Gastrocnemius medialis (tissue), 4 donors: ENCODE measurements around the gene FAM167B. TPM values are rescaled to one million over a fixed set of nuclear protein-coding genes. Genes with fewer than 3 reads are reported as not detected.
A peak's percentile ranks its signal among the peaks of the same experiment; 100 is the strongest.

ENCODE experiments used
- ATAC-seq, 2 donors: fragments of 150-250 bp; one replicate each; pipeline ENCODE4 v1.9.1; 2016
- DNase-seq, 2 donors: peaks; one replicate each; pipeline ENCODE4 v3.0.0-alpha.2; 2019
- H3K27ac ChIP-seq, 4 donors: fragments of 200-600 bp; sonication (generic); 1 replicate in 1 of 4; 2 replicates in 3 of 4; pipeline ENCODE4 v1.5.1; 2016 to 2018; ENCODE audit warnings: mild to moderate bottlenecking in 2 of 4, moderate library complexity in 1 of 4
- H3K27me3 ChIP-seq, 3 donors: fragments of 200-600 bp; sonication (generic) in 2 of 3; 1 replicate in 1 of 3; 2 replicates in 2 of 3; pipeline versions ENCODE4 v1.5.1 to v1.6.0; 2016 to 2019; ENCODE audit warnings: mild to moderate bottlenecking in 1 of 3, moderate library complexity in 1 of 3
- H3K36me3 ChIP-seq, 2 donors: fragments of 200-600 bp; sonication (generic) in 1 of 2; one replicate each; pipeline ENCODE4 v1.5.1; 2017 to 2018
- H3K4me1 ChIP-seq, 2 donors: fragments of 200-600 bp; sonication (generic) in 1 of 2; one replicate each; pipeline ENCODE4 v1.5.1; 2016 to 2017; ENCODE audit warnings: mild to moderate bottlenecking in 2 of 2
- H3K4me3 ChIP-seq, 4 donors: fragments of 200-600 bp; sonication (generic) in 3 of 4; 1 replicate in 1 of 4; 2 replicates in 3 of 4; pipeline ENCODE4 v1.5.1; 2016 to 2019; ENCODE audit warnings: mild to moderate bottlenecking in 2 of 4
- H3K9me3 ChIP-seq, 3 donors: fragments of 200-600 bp; sonication (generic) in 2 of 3; 1 replicate in 1 of 3; 2 replicates in 2 of 3; pipeline ENCODE4 v1.5.1; 2016 to 2019
- POLR2A ChIP-seq, 2 donors: fragments of 450-650 bp; IDR thresholded peaks; one replicate each; pipeline ENCODE4 v1.6.1; 2017; ENCODE audit warnings: antibody characterized with exemption in 2 of 2, mild to moderate bottlenecking in 2 of 2, moderate library complexity in 2 of 2
- in situ Hi-C, 4 donors: fragments of 200-750 bp; cut with MboI; loops; one replicate each; pipeline versions ENCODE4 v1.15.0 to v1.8.0; 2017; ENCODE audit warnings: low sequenced_read_pairs in 4 of 4
- intact Hi-C: fragments of 100-400 bp; cut with DNase I; formaldehyde crosslinking; loops from one replicate; pipeline ENCODE4 v1.15.1; 2023; ENCODE audit warnings: low total_unique reads
- total RNA-seq, 4 donors: library from RNA; depleted of rRNA; stranded (reverse); fragments of >200 nt; gene quantifications; one replicate each; pipeline versions ENCODE4 v1.1.0 to v1.2.3, GENCODE V29; 2016
- TF ChIP-seq, protein P1 (sequence below), 5 experiments: fragments of 450-650 bp in 3 of 5; fragments of 200-600 bp in 2 of 5; sonication (generic) in 2 of 5; IDR thresholded peaks in 4 of 5; conservative IDR thresholded peaks in 1 of 5; 1 replicate in 4 of 5; 2 replicates in 1 of 5; pipeline ENCODE4 v1.5.1; 2016 to 2019; ENCODE audit warnings: antibody characterized with exemption in 5 of 5, mild to moderate bottlenecking in 3 of 5, moderate library complexity in 3 of 5

The FAM167B gene
- 1 to 10 TPM; 1.1 to 2.9 (median 2.3) TPM for total RNA-seq

GRCh38 chr1:32246888-32247273 is at the start of gene FAM167B:
Gene FAM167B (plus strand): TSS chr1:32247222. CDS start chr1:32247422, 200 bp downstream.
- H3K4me3 ChIP-seq: peak within 1 kb of the TSS in 1 of 4 donors; percentile 3
- H3K27ac ChIP-seq: peak within 1 kb of the TSS; percentile 64 to 76 (median 70)
- no peaks in the 10 kb centered on the region for H3K9me3 ChIP-seq
- DNase-seq (peak in 1 of 2 donors; percentile 16), ATAC-seq (peak; percentile 31 to 50)
- H3K27me3 ChIP-seq: no peaks in the 10 kb centered on the region
- intact Hi-C loops: no loop called here
- H3K36me3 ChIP-seq: no peaks in the 10 kb centered on the region
- in situ Hi-C loops: no loop called here
- peaks cover 21 to 45% of the 10 kb centered on the region in 2 donors for H3K4me1 ChIP-seq
- TF ChIP-seq POLR2A (IDR thresholded peaks at IDR 0.05): no peak
- TF ChIP-seq, protein P1, sequence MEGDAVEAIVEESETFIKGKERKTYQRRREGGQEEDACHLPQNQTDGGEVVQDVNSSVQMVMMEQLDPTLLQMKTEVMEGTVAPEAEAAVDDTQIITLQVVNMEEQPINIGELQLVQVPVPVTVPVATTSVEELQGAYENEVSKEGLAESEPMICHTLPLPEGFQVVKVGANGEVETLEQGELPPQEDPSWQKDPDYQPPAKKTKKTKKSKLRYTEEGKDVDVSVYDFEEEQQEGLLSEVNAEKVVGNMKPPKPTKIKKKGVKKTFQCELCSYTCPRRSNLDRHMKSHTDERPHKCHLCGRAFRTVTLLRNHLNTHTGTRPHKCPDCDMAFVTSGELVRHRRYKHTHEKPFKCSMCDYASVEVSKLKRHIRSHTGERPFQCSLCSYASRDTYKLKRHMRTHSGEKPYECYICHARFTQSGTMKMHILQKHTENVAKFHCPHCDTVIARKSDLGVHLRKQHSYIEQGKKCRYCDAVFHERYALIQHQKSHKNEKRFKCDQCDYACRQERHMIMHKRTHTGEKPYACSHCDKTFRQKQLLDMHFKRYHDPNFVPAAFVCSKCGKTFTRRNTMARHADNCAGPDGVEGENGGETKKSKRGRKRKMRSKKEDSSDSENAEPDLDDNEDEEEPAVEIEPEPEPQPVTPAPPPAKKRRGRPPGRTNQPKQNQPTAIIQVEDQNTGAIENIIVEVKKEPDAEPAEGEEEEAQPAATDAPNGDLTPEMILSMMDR (IDR thresholded peaks at IDR 0.05 in 4 of 5, conservative IDR thresholded peaks at IDR 0.05 in 1 of 5): no peak

DNA sequence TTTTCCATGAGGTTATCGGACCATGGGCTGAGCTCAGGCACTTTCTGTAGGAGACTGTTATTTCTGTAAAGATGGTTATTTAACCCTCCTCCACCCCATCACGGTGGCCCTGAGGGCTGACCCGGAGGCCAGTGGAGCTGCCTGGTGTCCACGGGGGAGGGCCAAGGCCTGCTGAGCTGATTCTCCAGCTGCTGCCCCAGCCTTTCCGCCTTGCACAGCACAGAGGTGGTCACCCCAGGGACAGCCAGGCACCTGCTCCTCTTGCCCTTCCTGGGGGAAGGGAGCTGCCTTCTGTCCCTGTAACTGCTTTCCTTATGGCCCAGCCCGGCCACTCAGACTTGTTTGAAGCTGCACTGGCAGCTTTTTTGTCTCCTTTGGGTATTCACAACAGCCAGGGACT is 49.2 kb upstream of the FAM167B start:
- H3K27ac ChIP-seq: peak overlapping the region; percentile 86 to 99 (median 94)
- peak in 1 of 2 donors; percentile 58 for DNase-seq
- TF ChIP-seq, protein P1 (IDR thresholded peaks at IDR 0.05 in 4 of 5, conservative IDR thresholded peaks at IDR 0.05 in 1 of 5): no peak
- TF ChIP-seq POLR2A (IDR thresholded peaks at IDR 0.05): no peak
- in situ Hi-C loops: no loop called here
- peaks cover 3 to 36% of the 10 kb centered on the region in 2 donors for H3K36me3 ChIP-seq
- H3K27me3 ChIP-seq: no peaks in the 10 kb centered on the region
- peaks cover 44 to 64% of the 10 kb centered on the region in 2 donors for H3K4me1 ChIP-seq
- H3K9me3 ChIP-seq: no peaks in the 10 kb centered on the region
- intact Hi-C loops: no loop called here
- ATAC-seq: no peak
- no peak overlapping the region for H3K4me3 ChIP-seq

GRCh38 chr1:32198237-32199042 is 48.6 kb upstream of the FAM167B start:
- no peaks in the 10 kb centered on the region for H3K9me3 ChIP-seq
- no peak overlapping the region for H3K4me3 ChIP-seq
- H3K27me3 ChIP-seq: no peaks in the 10 kb centered on the region
- DNase-seq (no peak), ATAC-seq (no peak)
- H3K4me1 ChIP-seq: peaks cover 44 to 64% of the 10 kb centered on the region in 2 donors
- TF ChIP-seq POLR2A (IDR thresholded peaks at IDR 0.05): no peak
- TF ChIP-seq, protein P1 (IDR thresholded peaks at IDR 0.05 in 4 of 5, conservative IDR thresholded peaks at IDR 0.05 in 1 of 5): no peak
- in situ Hi-C loops: no loop called here
- intact Hi-C loops: no loop called here
- H3K36me3 ChIP-seq: peaks cover 3 to 30% of the 10 kb centered on the region in 2 donors
- peak overlapping the region; percentile 86 to 99 (median 94) for H3K27ac ChIP-seq

- Histone ChIP-seq H3K9me3 (no peaks in the 10 kb centered on the region), H3K4me1 (peaks cover 44 to 64% of the 10 kb centered on the region in 2 donors), H3K27ac (peak overlapping the region; percentile 86 to 99 (median 94)), H3K27me3 (no peaks in the 10 kb centered on the region), H3K4me3 (peak overlapping the region in 2 of 4 donors; percentile 25 to 72), H3K36me3 (peaks cover 1 to 22% of the 10 kb centered on the region in 2 donors)
- TF ChIP-seq POLR2A (IDR thresholded peaks at IDR 0.05): no peak
- TF ChIP-seq, protein P1 (IDR thresholded peaks at IDR 0.05 in 4 of 5, conservative IDR thresholded peaks at IDR 0.05 in 1 of 5): no peak
- ATAC-seq (no peak), DNase-seq (no peak)
- in situ Hi-C loops (no loop called here), intact Hi-C loops (no loop called here)
These were observed 47.8 kb upstream of the FAM167B start for GRCh38 chr1:32199043-32199716.
